ENCODE measurements around the gene TIMELESS. TPM values are rescaled to one million over a fixed set of nuclear protein-coding genes. Genes with fewer than 3 reads are reported as not detected.
"Not testable (repeated sequence)": the region's sequence is repeated elsewhere in the genome, so short reads cannot be mapped to it uniquely, and the experiment has no call there.

Gene TIMELESS
- polyA plus RNA-seq, 1 donor = 11.9 TPM

GRCh38 chr12:56404227-56404626 is 45.0 kb downstream of the TIMELESS start:
- DNase-seq (ENCODE audit: low read depth) = not testable (repeated sequence)

DNA sequence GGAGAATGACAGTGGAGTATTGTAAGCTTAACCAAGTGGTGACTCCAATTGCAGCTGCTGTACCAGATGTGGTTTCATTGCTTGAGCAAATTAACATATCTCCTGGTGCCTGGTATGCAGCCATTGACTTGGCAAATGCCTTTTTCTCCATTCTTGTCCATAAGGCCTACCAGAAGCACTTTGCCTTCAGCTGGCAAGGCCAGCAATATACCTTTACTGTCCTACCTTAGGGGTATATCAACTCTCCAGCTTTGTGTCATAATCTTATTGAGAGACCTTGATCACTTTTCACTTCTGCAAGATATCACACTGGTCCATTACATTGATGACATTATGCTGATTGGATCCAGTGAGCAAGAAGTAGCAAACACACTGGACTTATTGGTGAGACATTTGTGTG is 47.6 kb downstream of the TIMELESS start:
- DNase-seq (ENCODE audit: low read depth) = not testable (repeated sequence)

DNA sequence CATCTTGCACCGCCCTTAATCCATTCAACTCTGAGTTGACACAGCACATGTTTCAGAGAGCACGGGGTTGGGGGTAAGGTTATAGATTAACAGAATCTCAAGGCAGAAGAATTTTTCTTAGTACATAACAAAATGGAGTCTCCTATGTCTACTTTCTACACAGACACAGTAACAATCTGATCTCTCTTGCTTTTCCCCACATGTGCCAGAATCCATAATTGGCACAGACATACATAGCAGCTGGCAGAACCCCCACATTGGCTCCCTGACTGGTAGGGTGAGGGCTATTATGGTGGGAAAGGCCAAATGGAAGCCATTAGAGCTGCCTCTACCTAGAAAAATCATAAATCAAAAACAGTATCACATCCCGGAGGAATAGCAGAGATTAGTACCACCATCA is 48.1 kb downstream of the TIMELESS start:
- not testable (repeated sequence) for DNase-seq (ENCODE audit: low read depth)

DNA sequence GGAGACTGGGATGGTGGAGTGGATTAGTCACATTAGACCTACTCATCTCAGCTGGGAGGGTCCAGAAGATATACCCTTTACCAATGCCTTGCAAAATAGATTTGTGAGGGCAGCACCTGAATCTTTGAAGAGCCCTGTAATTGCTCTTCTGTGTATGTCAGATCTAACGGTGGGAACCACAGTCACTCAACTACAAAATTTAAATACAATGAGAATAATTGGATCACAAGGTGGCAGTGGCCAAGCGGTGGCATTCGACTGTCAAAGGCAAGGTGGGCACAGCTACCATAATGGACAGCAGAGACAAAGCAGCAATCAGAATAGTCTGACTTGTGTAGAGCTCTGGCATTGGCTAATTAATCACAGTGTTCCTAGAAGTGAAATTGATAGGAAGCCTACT is 49.8 kb downstream of the TIMELESS start:
- DNase-seq (ENCODE audit: low read depth) = not testable (repeated sequence)

DNA sequence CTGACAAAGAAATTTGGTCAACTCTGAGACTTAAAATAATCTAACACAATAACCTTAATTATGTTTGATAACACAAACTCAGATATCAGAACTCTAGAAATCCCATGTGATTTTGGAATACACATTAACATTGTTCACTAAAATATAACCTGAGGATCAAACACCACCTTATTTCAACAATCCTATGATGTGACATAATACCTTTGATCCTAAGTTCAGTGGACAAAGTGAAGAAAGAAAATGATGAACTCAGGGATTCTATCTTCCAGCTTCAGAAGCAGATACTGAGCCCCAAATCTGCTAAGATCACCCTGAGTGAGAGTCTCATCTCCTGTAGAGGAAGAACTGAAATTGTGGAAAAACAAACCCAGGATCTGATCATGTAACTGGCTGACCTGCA is 50.9 kb downstream of the TIMELESS start:
- DNase-seq (ENCODE audit: low read depth) = no peak

DNA sequence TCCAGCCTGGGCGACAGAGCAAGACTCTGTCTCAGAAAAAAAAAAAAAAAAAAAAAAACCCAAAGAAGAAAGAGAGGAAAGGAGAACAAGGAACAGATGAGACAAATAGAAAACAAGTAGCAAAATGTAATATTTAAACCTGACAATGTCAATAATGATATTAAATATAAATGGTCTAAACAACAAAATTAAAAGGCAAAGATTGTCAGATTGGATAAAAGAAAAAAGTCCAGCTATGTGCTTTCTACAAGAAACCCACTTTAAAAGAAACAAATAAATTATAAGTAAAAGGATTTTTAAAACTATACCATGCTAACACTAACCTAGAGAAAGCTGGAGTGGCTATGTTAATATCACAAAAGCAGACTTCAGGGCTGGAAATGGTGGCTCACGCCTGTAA is 56.9 kb downstream of the TIMELESS start:
- no peak for DNase-seq (ENCODE audit: low read depth)

DNA sequence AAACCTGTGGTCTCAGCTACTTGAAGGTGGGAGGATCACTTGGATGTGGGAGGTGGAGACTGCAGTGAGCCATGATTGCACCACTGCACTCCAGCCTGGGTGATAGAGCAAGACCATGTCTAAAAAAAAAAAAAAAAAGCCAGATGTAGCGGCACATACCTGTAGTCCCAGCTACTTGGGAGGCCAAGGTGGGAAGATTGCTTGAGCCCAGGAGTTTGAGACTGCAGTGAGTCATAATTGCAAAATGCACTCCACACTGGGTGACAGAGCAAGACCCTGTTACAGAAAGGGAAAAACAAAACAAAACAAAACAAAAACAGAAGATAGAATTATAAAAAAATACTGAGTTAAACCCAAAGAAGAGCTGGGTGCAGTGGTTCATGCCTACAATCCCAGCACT is 57.5 kb downstream of the TIMELESS start:
- DNase-seq (ENCODE audit: low read depth) = no peak

GRCh38 chr12:56389412-56389811 is 59.8 kb downstream of the TIMELESS start:
- DNase-seq (ENCODE audit: low read depth) = no peak

GRCh38 chr12:56387152-56387736 is 62.0 kb downstream of the TIMELESS start:
- no peak for DNase-seq (ENCODE audit: low read depth)

DNA sequence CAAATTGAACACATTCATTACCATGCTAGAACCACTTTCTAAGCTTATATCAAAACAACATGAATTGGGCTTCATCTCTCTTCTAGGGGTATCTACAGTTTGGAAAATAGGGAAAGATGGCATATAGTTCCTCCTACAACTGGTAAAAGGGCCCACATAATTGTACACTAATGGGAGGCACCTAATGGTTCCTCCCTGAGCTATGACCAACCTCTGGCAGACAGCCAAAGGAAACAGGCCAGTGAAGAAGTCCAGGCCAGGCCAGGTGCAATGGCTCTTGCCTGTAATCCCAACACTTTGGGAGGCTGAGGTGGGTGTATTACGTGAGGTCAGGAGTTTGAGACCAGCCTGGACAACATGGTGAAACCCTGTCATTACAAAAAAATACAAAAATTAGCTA is 63.4 kb downstream of the TIMELESS start:
- DNase-seq (ENCODE audit: low read depth) = no peak

- DNase-seq (ENCODE audit: low read depth) = no peak
Observed at GRCh38 chr12:56382611-56383010, 66.6 kb downstream of the TIMELESS start.

DNA sequence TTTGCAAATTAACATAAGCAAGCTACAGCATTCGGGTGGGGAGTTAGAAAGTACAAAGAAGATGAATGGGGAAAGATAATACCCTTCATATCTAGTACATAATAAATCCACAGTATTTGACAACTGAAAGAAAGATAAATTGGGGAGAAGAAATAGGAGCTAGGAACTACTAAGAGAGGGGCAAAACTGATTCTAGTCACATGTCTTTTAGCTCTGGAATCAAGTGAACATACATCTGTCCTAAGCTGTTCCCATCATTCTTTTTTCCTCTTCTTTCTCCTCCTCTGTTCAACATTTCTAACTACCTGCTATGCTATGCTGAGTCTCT is 71.3 kb downstream of the TIMELESS start:
- DNase-seq (ENCODE audit: low read depth) = no peak

DNA sequence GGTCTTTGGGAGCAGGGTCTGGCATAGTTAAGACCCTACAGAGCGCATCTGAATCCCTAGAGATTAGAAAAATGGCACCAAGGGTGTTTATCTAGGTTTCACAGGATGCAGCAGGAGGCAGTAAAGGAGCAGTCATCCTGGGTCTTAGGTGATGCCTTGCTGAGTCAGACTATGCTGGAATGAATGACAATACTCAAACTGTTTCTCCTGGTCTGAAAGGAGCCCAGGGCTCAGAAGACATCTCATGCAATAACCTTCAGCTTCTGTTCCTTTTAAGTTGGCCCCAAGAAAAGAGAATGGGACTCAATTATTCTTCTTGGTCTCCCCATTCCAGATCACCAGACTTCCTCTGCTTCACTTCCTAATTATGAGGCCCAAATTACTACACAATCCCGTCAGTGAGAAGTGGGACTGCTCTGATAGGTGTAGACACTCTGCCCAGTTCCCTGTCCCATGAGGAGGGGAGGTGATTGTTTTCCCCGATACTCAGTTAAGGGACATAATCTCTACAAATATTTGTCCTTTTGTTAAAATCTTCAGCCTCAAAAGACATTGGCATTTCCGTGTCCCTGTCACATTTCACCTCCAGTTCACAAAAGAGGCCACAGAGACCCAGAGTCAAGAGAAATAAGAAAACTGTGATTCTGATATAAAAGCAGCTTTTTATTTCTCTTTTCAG is 71.8 kb downstream of the TIMELESS start:
- no peak for DNase-seq (ENCODE audit: low read depth)

GRCh38 chr12:56375598-56376434 is 73.4 kb downstream of the TIMELESS start:
- no peak for DNase-seq (ENCODE audit: low read depth)

GRCh38 chr12:56374726-56375597 is 74.3 kb downstream of the TIMELESS start:
- no peak for DNase-seq (ENCODE audit: low read depth)

GRCh38 chr12:56373515-56373914 is 75.7 kb downstream of the TIMELESS start:
- no peak for DNase-seq (ENCODE audit: low read depth)

DNA sequence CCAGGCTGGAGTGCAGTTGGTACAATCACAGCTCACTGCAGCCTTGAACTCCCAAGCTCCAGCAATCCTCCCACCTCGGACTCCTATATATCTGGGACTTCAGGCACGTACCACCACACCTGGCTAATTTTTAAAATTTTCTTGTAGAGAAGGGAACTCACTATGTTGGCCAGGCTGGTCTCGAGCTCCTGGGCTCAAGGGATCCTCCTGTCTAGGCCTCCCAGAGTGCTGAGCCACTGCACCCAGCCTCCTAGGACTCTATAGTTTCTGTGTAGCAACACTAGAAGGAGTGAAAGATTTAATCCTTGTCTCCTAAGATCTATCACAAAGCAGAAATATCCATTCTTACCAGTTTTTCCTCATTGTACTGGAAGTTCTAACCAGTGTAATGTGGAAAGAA is 82.3 kb downstream of the TIMELESS start:
- DNase-seq (ENCODE audit: low read depth) = no peak

Other genes starting within 250 kb of the TIMELESS start
- gene RNF41, start 227.5 kb downstream of the TIMELESS start, polyA plus RNA-seq (ENCODE audit: insufficient read length) = 42.7 TPM
- 16.8 TPM for gene NABP2, start 225.1 kb downstream of the TIMELESS start, polyA plus RNA-seq (ENCODE audit: insufficient read length)
- gene SLC39A5, start 219.4 kb downstream of the TIMELESS start, polyA plus RNA-seq (ENCODE audit: insufficient read length) = 0.56 TPM
- gene ANKRD52, start 191.0 kb downstream of the TIMELESS start, polyA plus RNA-seq (ENCODE audit: insufficient read length) = 17.3 TPM
- gene COQ10A, start 182.5 kb downstream of the TIMELESS start, polyA plus RNA-seq (ENCODE audit: insufficient read length) = 28.6 TPM
- gene CS, start 149.1 kb downstream of the TIMELESS start, polyA plus RNA-seq (ENCODE audit: insufficient read length) = 228 TPM
- gene CNPY2, start 133.4 kb downstream of the TIMELESS start, polyA plus RNA-seq (ENCODE audit: insufficient read length) = 58.3 TPM
- 45.1 TPM for gene PAN2, start 115.4 kb downstream of the TIMELESS start, polyA plus RNA-seq (ENCODE audit: insufficient read length)
- gene IL23A, start 110.5 kb downstream of the TIMELESS start, polyA plus RNA-seq (ENCODE audit: insufficient read length) = 0.34 TPM
- 61.9 TPM for gene STAT2, start 89.3 kb downstream of the TIMELESS start, polyA plus RNA-seq (ENCODE audit: insufficient read length)
- gene APOF, start 86.6 kb downstream of the TIMELESS start, polyA plus RNA-seq (ENCODE audit: insufficient read length) = not detected
- 0.35 TPM for gene MIP, start 5.2 kb upstream of the TIMELESS start, polyA plus RNA-seq (ENCODE audit: insufficient read length)
- 2.4 TPM for gene SPRYD4, start 19.2 kb upstream of the TIMELESS start, polyA plus RNA-seq (ENCODE audit: insufficient read length)
- 0.85 TPM for gene GLS2, start 38.7 kb upstream of the TIMELESS start, polyA plus RNA-seq (ENCODE audit: insufficient read length)
- 15.3 TPM for gene RBMS2, start 72.4 kb upstream of the TIMELESS start, polyA plus RNA-seq (ENCODE audit: insufficient read length)
- 41.3 TPM for gene BAZ2A, start 180.9 kb upstream of the TIMELESS start, polyA plus RNA-seq (ENCODE audit: insufficient read length)
- gene ATP5F1B, start 196.6 kb upstream of the TIMELESS start, polyA plus RNA-seq (ENCODE audit: insufficient read length) = 691 TPM
- gene PTGES3, start 238.9 kb upstream of the TIMELESS start, polyA plus RNA-seq (ENCODE audit: insufficient read length) = 178 TPM

All from forelimb muscle (tissue), 1 donor.